Transverse colon (tissue), 4 donors: ENCODE measurements around the gene HMCN2. TPM values are rescaled to one million over a fixed set of nuclear protein-coding genes. Genes with fewer than 3 reads are reported as not detected.
A peak's percentile ranks its signal among the peaks of the same experiment; 100 is the strongest.
"Not testable (repeated sequence)": the region's sequence is repeated elsewhere in the genome, so short reads cannot be mapped to it uniquely, and the experiment has no call there.

Experiments used
- DNase-seq: peaks from one replicate; pipeline ENCODE4 v3.0.0-alpha.2; 2019
- H3K27ac ChIP-seq, 4 donors: fragments of 200-600 bp; sonication (generic); 2 replicates each; pipeline ENCODE4 v1.5.1; 2016 to 2018; ENCODE audit warnings: inconsistent platforms in 4 of 4
- H3K27me3 ChIP-seq: fragments of 200-600 bp; sonication (generic); 2 replicates; pipeline ENCODE4 v1.5.1; 2017; ENCODE audit warnings: inconsistent platforms
- H3K36me3 ChIP-seq, 4 donors: fragments of 200-600 bp; sonication (generic); 2 replicates each; pipeline ENCODE4 v1.5.1; 2017 to 2019; ENCODE audit warnings: inconsistent platforms in 4 of 4
- H3K4me1 ChIP-seq, 4 donors: fragments of 200-600 bp; sonication (generic); 2 replicates each; pipeline ENCODE4 v1.5.1; 2017 to 2020; ENCODE audit warnings: inconsistent platforms in 4 of 4
- H3K4me3 ChIP-seq, 4 donors: fragments of 200-600 bp; sonication (generic); 1 replicate in 1 of 4; 2 replicates in 3 of 4; pipeline versions ENCODE4 v1.5.1 to v1.6.1; 2017 to 2019; ENCODE audit warnings: inconsistent platforms in 4 of 4
- H3K9me3 ChIP-seq, 2 donors: fragments of 200-600 bp; sonication (generic); 2 replicates each; pipeline ENCODE4 v1.5.1; 2017 to 2019; ENCODE audit warnings: inconsistent platforms in 2 of 2
- EP300 ChIP-seq: sonication (generic); formaldehyde crosslinking; IDR thresholded peaks from one replicate; pipeline ENCODE4 v1.6.1; 2017; ENCODE audit warnings: antibody characterized with exemption, low read depth
- POLR2A ChIP-seq: fragments of 450-650 bp; IDR thresholded peaks from one replicate; pipeline ENCODE4 v1.6.1; 2016; ENCODE audit warnings: antibody characterized with exemption, mild to moderate bottlenecking, moderate library complexity
- POLR2AphosphoS5 ChIP-seq, 3 donors: sonication (generic); formaldehyde crosslinking; IDR thresholded peaks; one replicate each; pipeline ENCODE4 v1.6.1; 2016; ENCODE audit warnings: antibody characterized with exemption in 3 of 3
- WGBS, 2 donors: methylation state at CpG; one replicate each; pipeline ENCODE4 v1.1.5; 2018; ENCODE audit warnings: low coverage in 1 of 2; 5-methylcytosine and 5-hydroxymethylcytosine counted together
- in situ Hi-C, 4 donors: fragments of 200-750 bp; cut with MboI; loops; one replicate each; pipeline versions ENCODE4 v1.15.0 to v1.15.1; 2017; ENCODE audit warnings: low sequenced_read_pairs in 3 of 4, low pct_ligation_motif_present in 1 of 4, low pct_unique_long_range_greater_than_20kb in 1 of 4
- intact Hi-C: fragments of 100-400 bp; cut with DNase I; formaldehyde crosslinking; loops from one replicate; pipeline ENCODE4 v1.15.1; 2023; ENCODE audit warnings: low total_unique reads
- total RNA-seq, 4 donors: library from RNA; depleted of rRNA; stranded (reverse); fragments of >200 nt; gene quantifications; one replicate each; pipeline ENCODE4 v1.1.0, GENCODE V29; 2016
- TF ChIP-seq, protein P1 (sequence below), 5 experiments: fragments of 200-600 bp in 3 of 5; fragments of 450-650 bp in 2 of 5; sonication (generic) in 3 of 5; IDR thresholded peaks; 1 replicate in 2 of 5; 2 replicates in 3 of 5; pipeline ENCODE4 v1.5.1; 2016 to 2017; ENCODE audit warnings: antibody characterized with exemption in 5 of 5, inconsistent platforms in 3 of 5, mild to moderate bottlenecking in 2 of 5, moderate library complexity in 1 of 5

HMCN2 gene
- total RNA-seq, 4 donors from 2014 or later, result 7.8 to 40.0 (median 15.2) TPM

DNA sequence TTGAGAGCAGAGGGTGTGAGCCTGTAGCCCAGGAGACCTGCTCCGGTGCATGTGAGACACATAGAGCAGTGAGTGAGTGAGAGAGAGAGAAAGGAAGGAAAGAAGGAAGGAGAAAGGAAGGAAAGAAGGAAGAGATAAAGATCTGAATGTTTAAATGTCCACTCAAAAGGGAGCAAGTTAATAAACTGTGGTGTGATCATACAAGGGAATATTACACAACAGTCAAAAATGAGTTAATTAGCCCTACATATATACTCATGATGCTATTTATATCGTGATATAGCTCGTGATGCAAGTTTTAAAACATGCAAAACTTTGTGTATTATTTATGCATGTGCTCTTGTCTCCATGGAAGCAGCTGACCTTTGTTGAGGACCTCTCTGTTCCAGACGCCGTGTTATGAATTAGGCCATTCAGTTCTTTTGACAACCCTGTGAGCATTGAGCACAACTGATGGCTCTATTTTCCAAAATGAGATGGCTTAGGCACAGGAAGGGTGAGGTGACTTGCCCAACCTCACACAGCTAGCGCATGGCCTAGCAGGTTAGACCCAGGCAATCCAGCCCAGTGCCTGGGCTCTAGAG lies 70.6 kb downstream of the HMCN2 start:
- H3K27ac ChIP-seq, result peak overlapping the region; percentile 22 to 92 (median 36)
- H3K4me1 ChIP-seq, result peaks cover 0 to 21% (median 11%) of the 10 kb centered on the region in 4 donors
- in situ Hi-C loops (loop anchor here in 1 of 4 donors (25.0 kb wide), 1 partner anchor 224 kb away; no protein-coding TSS in a partner anchor), intact Hi-C loops (loop anchor here (10.0 kb wide), 1 partner anchor 461 kb away; no protein-coding TSS in a partner anchor)
- H3K9me3 ChIP-seq, result no peaks in the 10 kb centered on the region
- no peak for DNase-seq
- WGBS, 2 donors, result 27 to 78% methylated on average over 3 to 6 of the region's 6 CpGs
- no peak overlapping the region for H3K4me3 ChIP-seq
- H3K27me3 ChIP-seq, result no peaks in the 10 kb centered on the region
- H3K36me3 ChIP-seq, result no peaks in the 10 kb centered on the region
- TF ChIP-seq POLR2AphosphoS5 (IDR thresholded peaks at IDR 0.05), result no peak
- TF ChIP-seq, protein P1, sequence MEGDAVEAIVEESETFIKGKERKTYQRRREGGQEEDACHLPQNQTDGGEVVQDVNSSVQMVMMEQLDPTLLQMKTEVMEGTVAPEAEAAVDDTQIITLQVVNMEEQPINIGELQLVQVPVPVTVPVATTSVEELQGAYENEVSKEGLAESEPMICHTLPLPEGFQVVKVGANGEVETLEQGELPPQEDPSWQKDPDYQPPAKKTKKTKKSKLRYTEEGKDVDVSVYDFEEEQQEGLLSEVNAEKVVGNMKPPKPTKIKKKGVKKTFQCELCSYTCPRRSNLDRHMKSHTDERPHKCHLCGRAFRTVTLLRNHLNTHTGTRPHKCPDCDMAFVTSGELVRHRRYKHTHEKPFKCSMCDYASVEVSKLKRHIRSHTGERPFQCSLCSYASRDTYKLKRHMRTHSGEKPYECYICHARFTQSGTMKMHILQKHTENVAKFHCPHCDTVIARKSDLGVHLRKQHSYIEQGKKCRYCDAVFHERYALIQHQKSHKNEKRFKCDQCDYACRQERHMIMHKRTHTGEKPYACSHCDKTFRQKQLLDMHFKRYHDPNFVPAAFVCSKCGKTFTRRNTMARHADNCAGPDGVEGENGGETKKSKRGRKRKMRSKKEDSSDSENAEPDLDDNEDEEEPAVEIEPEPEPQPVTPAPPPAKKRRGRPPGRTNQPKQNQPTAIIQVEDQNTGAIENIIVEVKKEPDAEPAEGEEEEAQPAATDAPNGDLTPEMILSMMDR (IDR thresholded peaks at IDR 0.05), result no peak
- no peak for TF ChIP-seq POLR2A
- no peak for TF ChIP-seq EP300

DNA sequence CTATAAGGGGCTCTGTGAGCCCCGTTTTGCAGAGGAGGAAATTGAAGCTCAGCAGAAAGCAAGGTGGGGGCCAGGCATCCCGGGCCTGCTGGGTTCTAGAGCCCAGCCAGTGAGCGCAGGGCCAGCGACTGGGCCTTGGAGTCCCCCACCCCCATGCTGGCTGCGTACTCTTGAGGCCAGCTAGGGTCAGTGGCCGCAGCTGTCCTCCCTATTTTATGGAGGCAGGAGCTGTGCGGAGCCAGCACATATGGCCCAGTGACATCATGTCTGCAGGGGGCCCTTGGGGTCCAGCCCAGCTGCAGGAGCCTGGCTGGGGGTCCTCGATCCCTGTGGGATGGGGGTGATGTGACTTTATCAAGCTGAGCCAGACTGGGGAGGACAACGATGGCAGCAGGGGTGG lies 71.3 kb downstream of the HMCN2 start:
- in situ Hi-C loops, result loop anchor here in 1 of 4 donors (25.0 kb wide), 1 partner anchor 225 kb away; no protein-coding TSS in a partner anchor
- H3K4me1 ChIP-seq, result peaks cover 0 to 18% (median 6%) of the 10 kb centered on the region in 4 donors
- intact Hi-C loops, result loop anchor here (10.0 kb wide), 1 partner anchor 462 kb away; no protein-coding TSS in a partner anchor
- no peak for DNase-seq
- H3K27ac ChIP-seq, result peak overlapping the region in 1 of 4 donors; percentile 48
- TF ChIP-seq POLR2A (no peak), EP300 (no peak), POLR2AphosphoS5 (IDR thresholded peaks at IDR 0.05) (no peak)
- TF ChIP-seq, protein P1 (IDR thresholded peaks at IDR 0.05), result no peak
- no peaks in the 10 kb centered on the region for H3K9me3 ChIP-seq
- no peaks in the 10 kb centered on the region for H3K27me3 ChIP-seq
- WGBS, 2 donors, result 71% methylated on average over 6 of the region's 9 CpGs; no CpG with 5 or more reads in 1 of the 2 donors
- no peaks in the 10 kb centered on the region for H3K36me3 ChIP-seq
- H3K4me3 ChIP-seq, result no peak overlapping the region

DNA sequence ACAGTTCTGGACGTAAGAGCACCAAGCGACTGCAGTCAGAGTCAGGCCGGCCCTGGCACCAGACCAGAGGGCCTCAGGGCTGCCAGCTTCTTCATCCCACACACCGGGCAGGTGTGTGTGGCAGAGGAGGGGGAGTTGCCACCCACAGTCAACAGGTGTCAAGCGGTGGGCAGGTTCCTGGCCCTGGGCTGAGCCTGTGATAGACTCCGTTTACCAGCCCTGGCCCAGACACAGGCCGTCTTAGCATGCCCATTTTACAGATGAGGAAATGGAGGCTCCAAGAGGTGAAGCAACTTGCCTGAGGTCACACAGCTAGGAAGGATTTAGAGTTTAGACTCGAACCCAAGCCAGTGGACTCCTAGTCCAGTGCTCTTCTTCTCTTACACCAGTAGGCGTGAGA lies 71.8 kb downstream of the HMCN2 start:
- intact Hi-C loops (loop anchor here (10.0 kb wide), 1 partner anchor 463 kb away; no protein-coding TSS in a partner anchor), in situ Hi-C loops (loop anchor here in 1 of 4 donors (25.0 kb wide), 1 partner anchor 225 kb away; no protein-coding TSS in a partner anchor)
- peaks cover 0 to 13% (median 2%) of the 10 kb centered on the region in 4 donors for H3K4me1 ChIP-seq
- H3K36me3 ChIP-seq, result no peaks in the 10 kb centered on the region
- H3K4me3 ChIP-seq, result no peak overlapping the region
- DNase-seq, result no peak
- 71% methylated on average over 9 of the region's 9 CpGs; no CpG with 5 or more reads in 1 of the 2 donors for WGBS, 2 donors
- H3K27ac ChIP-seq, result no peak overlapping the region
- no peaks in the 10 kb centered on the region for H3K27me3 ChIP-seq
- TF ChIP-seq POLR2A, result no peak
- TF ChIP-seq POLR2AphosphoS5 (IDR thresholded peaks at IDR 0.05), result no peak
- TF ChIP-seq, protein P1 (IDR thresholded peaks at IDR 0.05), result no peak
- no peak for TF ChIP-seq EP300
- H3K9me3 ChIP-seq, result no peaks in the 10 kb centered on the region

DNA sequence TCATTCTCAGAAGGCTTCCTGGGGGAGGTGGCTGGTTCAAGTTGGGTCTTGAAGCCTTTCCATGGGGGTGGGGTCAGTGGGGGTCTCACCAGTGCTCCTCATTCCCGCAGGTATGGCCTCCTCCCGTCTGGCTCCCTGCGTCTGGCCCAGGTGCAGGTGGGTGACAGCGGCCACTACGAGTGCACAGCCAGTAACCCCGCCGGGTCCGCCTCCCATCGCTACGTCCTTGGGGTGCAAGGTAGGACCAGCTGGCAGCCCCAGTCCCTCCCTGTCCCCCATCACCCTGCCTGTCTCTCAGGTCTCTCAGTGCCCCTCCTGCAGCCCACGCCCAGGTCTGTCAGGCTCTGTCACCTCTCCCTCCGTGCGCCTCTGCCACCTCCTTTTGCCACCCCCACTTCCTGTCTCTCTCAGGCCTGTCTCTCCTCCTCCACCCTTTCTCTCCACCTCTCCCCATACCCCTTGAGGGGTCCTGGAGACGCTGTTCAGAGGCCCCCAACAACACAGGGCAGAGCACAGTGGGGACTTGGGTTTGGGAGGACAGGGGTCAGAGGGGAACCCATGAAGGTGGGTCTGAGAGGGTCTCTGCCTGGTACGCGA lies 72.3 kb downstream of the HMCN2 start:
- Histone ChIP-seq H3K36me3 (no peaks in the 10 kb centered on the region), H3K4me1 (peaks cover 0 to 8% (median 1%) of the 10 kb centered on the region in 4 donors), H3K27ac (no peak overlapping the region), H3K27me3 (no peaks in the 10 kb centered on the region), H3K9me3 (no peaks in the 10 kb centered on the region), H3K4me3 (no peak overlapping the region)
- TF ChIP-seq EP300 (no peak), POLR2AphosphoS5 (IDR thresholded peaks at IDR 0.05) (no peak), POLR2A (no peak)
- TF ChIP-seq, protein P1 (IDR thresholded peaks at IDR 0.05), result no peak
- intact Hi-C loops (loop anchor here (10.0 kb wide), 1 partner anchor 463 kb away; no protein-coding TSS in a partner anchor), in situ Hi-C loops (loop anchor here in 1 of 4 donors (25.0 kb wide), 1 partner anchor 226 kb away; no protein-coding TSS in a partner anchor)
- no peak for DNase-seq
- 69 to 72% methylated on average over 4 to 14 of the region's 16 CpGs for WGBS, 2 donors

DNA sequence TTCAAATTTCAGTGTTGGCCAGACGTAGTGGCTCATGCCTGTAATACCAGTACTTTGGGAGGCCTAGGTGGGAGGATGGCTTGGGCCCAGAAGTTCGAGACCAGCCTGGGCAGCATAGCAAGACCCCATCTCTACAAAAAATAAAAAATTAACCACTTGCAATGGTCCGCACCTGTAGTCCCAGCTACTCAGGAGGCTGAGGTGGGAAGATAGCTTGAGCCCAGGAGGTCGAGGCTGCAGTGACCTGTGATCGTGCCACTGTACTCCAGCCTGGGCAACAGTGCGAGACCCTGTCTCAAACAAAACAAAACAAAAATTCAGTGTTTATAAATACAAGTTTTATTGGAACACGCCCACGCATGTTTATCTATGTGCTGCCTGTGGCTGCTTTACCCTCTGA lies 73.3 kb downstream of the HMCN2 start:
- not testable (repeated sequence) for H3K9me3 ChIP-seq, H3K36me3 ChIP-seq, H3K4me1 ChIP-seq, H3K4me3 ChIP-seq, DNase-seq, H3K27me3 ChIP-seq, H3K27ac ChIP-seq
- WGBS, 2 donors, result 89% methylated on average over 8 of the region's 8 CpGs; no CpG with 5 or more reads in 1 of the 2 donors
- in situ Hi-C loops, result loop anchor here in 1 of 4 donors (25.0 kb wide), 1 partner anchor 227 kb away; no protein-coding TSS in a partner anchor
- intact Hi-C loops, result loop anchor here (10.0 kb wide), 1 partner anchor 464 kb away; no protein-coding TSS in a partner anchor
